Peyer's patch (tissue), 4 donors: ENCODE results near the gene WDR75. TPM values are rescaled to one million over a fixed set of nuclear protein-coding genes. Genes with fewer than 3 reads are reported as not detected.

Experiments
- DNase-seq, 3 donors: peaks; one replicate each; pipeline ENCODE4 v3.0.0-alpha.2; 2017 to 2019
- H3K27ac ChIP-seq, 4 donors: fragments of 200-600 bp; sonication (generic); one replicate each; pipeline ENCODE4 v1.5.1; 2016 to 2019
- H3K27me3 ChIP-seq, 2 donors: fragments of 200-600 bp; sonication (generic); one replicate each; pipeline ENCODE4 v1.5.1; 2019
- H3K36me3 ChIP-seq, 3 donors: fragments of 200-600 bp; sonication (generic); one replicate each; pipeline ENCODE4 v1.5.1; 2016 to 2019
- H3K4me1 ChIP-seq, 4 donors: fragments of 200-600 bp; sonication (generic); one replicate each; pipeline ENCODE4 v1.5.1; 2016 to 2019
- H3K4me3 ChIP-seq, 4 donors: fragments of 200-600 bp; sonication (generic); 1 replicate in 3 of 4; 2 replicates in 1 of 4; pipeline ENCODE4 v1.5.1; 2016 to 2019; ENCODE audit warnings: mild to moderate bottlenecking in 1 of 4
- H3K9me3 ChIP-seq, 4 donors: fragments of 200-600 bp; sonication (generic); one replicate each; pipeline ENCODE4 v1.5.1; 2016 to 2019; ENCODE audit warnings: mild to moderate bottlenecking in 1 of 4
- CTCF ChIP-seq, 6 experiments: fragments of 450-650 bp in 4 of 6; fragments of 200-600 bp in 2 of 6; sonication (generic) in 1 of 6; IDR thresholded peaks; one replicate each; pipeline ENCODE4 v1.5.1; 2017 to 2019; ENCODE audit warnings: antibody characterized with exemption in 6 of 6, mild to moderate bottlenecking in 3 of 6, moderate library complexity in 1 of 6
- POLR2A ChIP-seq, 2 donors: fragments of 450-650 bp; IDR thresholded peaks; one replicate each; pipeline ENCODE4 v1.5.1; 2017; ENCODE audit warnings: antibody characterized with exemption in 2 of 2, mild to moderate bottlenecking in 2 of 2, moderate library complexity in 2 of 2
- total RNA-seq, 4 donors: library from RNA; depleted of rRNA; stranded (reverse); fragments of >200 nt; gene quantifications; one replicate each; pipeline ENCODE4 v1.1.0, GENCODE V29; 2016

Gene WDR75
- total RNA-seq, 4 donors from 2014 or later = 21.5 to 45.4 (median 32.3) TPM

DNA sequence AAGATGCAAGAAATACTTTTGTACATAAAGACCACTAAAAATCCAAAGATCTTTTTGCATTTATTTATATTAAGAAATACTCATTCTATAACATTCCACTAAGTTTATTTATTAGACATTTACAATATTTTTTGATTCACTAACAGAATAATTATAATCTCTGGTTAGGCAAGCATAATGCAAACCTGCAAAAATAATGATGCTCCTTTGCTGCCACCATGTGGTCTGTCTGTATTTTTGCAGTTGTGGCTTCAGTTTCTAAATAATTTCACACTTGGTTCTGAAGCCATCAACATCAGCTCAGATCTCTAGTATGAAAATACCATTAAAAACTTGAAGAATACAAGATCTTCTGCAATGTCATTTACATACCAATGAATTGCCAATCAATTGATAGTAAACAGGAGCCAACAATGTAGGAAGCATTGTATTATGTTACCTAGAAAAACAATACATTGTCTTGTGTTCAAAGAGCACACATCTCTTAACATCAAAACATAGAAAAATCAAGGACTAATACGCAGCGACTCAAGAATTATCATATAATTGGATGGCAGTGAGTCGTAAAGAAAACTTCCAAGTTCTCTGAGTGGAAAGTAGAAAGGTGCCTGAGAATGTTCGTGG lies 28.8 kb upstream of the WDR75 start:
- no peaks in the 10 kb centered on the region for H3K4me1 ChIP-seq
- H3K4me3 ChIP-seq = no peak overlapping the region
- H3K36me3 ChIP-seq = no peaks in the 10 kb centered on the region
- DNase-seq = peak in 1 of 3 donors; percentile 52
- peak overlapping the region in 3 of 4 donors; percentile 6 to 70 (median 28) for H3K27ac ChIP-seq
- H3K27me3 ChIP-seq = no peaks in the 10 kb centered on the region
- no peaks in the 10 kb centered on the region for H3K9me3 ChIP-seq
- TF ChIP-seq CTCF (IDR thresholded peaks at IDR 0.05) (peak in 5 of 6 experiments; percentile 63 to 89 (median 83)), POLR2A (IDR thresholded peaks at IDR 0.05) (no peak)

- TF ChIP-seq POLR2A (IDR thresholded peaks at IDR 0.05) = no peak
- TF ChIP-seq CTCF (IDR thresholded peaks at IDR 0.05) = no peak
- Histone ChIP-seq H3K36me3 (no peaks in the 10 kb centered on the region), H3K27ac (peak overlapping the region in 1 of 4 donors; percentile 6), H3K4me3 (no peak overlapping the region), H3K4me1 (no peaks in the 10 kb centered on the region), H3K9me3 (no peaks in the 10 kb centered on the region), H3K27me3 (no peaks in the 10 kb centered on the region)
- DNase-seq = no peak
Measured at GRCh38 chr2:189413249-189413648, 28.0 kb upstream of the WDR75 start.

DNA sequence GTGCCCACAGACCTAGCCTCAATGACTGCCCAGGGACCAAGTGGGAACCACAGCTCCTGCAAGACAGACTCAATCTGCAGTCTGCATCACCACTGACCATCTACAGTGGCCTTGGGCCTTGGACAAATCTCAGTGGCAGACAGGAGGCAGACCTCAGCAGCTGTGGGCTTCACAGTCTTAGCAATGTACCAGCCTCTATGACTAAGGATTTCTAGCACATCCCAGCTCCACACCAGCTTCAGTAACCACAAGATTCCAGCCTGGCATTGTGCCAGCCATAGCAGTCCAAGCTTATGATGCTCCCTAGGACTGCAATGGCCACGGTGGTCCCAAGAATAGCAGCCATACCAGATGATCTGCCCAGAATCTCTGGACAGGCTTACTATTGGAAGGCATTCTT lies 19.6 kb upstream of the WDR75 start:
- no peaks in the 10 kb centered on the region for H3K27me3 ChIP-seq
- H3K27ac ChIP-seq = no peak overlapping the region
- no peaks in the 10 kb centered on the region for H3K36me3 ChIP-seq
- DNase-seq = no peak
- no peaks in the 10 kb centered on the region for H3K9me3 ChIP-seq
- TF ChIP-seq CTCF (IDR thresholded peaks at IDR 0.05) (no peak), POLR2A (IDR thresholded peaks at IDR 0.05) (no peak)
- H3K4me3 ChIP-seq = no peak overlapping the region
- no peaks in the 10 kb centered on the region for H3K4me1 ChIP-seq

- H3K36me3 ChIP-seq = no peaks in the 10 kb centered on the region
- no peaks in the 10 kb centered on the region for H3K4me1 ChIP-seq
- H3K27me3 ChIP-seq = no peaks in the 10 kb centered on the region
- H3K27ac ChIP-seq = no peak overlapping the region
- TF ChIP-seq CTCF (IDR thresholded peaks at IDR 0.05) = no peak
- TF ChIP-seq POLR2A (IDR thresholded peaks at IDR 0.05) = no peak
- no peaks in the 10 kb centered on the region for H3K9me3 ChIP-seq
- no peak overlapping the region for H3K4me3 ChIP-seq
- DNase-seq = no peak
Measured at GRCh38 chr2:189424961-189425360, 16.3 kb upstream of the WDR75 start.

- H3K4me1 ChIP-seq = no peaks in the 10 kb centered on the region
- no peak for DNase-seq
- TF ChIP-seq CTCF (IDR thresholded peaks at IDR 0.05) (no peak), POLR2A (IDR thresholded peaks at IDR 0.05) (no peak)
Measured at GRCh38 chr2:189425676-189426075, 15.6 kb upstream of the WDR75 start.

DNA sequence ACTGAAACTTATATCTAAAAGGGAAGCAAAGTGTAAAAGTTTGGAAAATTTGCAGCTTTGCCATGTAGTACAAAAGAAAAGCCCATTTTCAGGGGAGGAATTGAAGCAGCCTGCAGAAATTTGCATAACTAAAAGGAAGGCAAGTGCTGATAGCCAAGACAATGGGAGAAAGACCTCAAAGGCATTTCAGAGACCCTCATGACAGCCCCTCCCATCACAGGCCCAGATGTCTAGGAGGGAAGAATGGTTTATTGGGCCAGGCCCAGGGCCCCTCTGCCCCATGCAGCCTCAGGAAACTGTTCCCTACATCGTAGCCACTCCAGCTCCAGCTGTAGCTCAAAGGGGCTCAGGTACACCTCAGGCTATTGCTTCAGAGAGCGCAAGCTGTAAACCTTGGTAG lies 14.4 kb upstream of the WDR75 start:
- H3K27ac ChIP-seq = no peak overlapping the region
- no peaks in the 10 kb centered on the region for H3K36me3 ChIP-seq
- no peak for DNase-seq
- H3K4me1 ChIP-seq = no peaks in the 10 kb centered on the region
- no peak for TF ChIP-seq POLR2A (IDR thresholded peaks at IDR 0.05)
- TF ChIP-seq CTCF (IDR thresholded peaks at IDR 0.05) = no peak
- no peaks in the 10 kb centered on the region for H3K27me3 ChIP-seq
- H3K4me3 ChIP-seq = no peak overlapping the region
- no peaks in the 10 kb centered on the region for H3K9me3 ChIP-seq

More at GRCh38 chr2:189425676-189426075, 15.6 kb upstream of the WDR75 start:
- H3K9me3 ChIP-seq = no peaks in the 10 kb centered on the region
- H3K27ac ChIP-seq = no peak overlapping the region
- H3K36me3 ChIP-seq = no peaks in the 10 kb centered on the region
- H3K27me3 ChIP-seq = no peaks in the 10 kb centered on the region
- no peak overlapping the region for H3K4me3 ChIP-seq
